DND-41 (cell line): Measurements from ENCODE around the gene PTPN4.

ENCODE experiments used
- ATAC-seq: fragments of 200-7000 bp; cut with Tn5 transposase; 3 replicates; pipeline ENCODE4 v1.9.1; 2021; ENCODE audit warnings: low read depth; ENCODE audit not compliant: insufficient read depth
- DNase-seq: peaks from one replicate; pipeline ENCODE4 v3.0.0-alpha.2; 2020
- H2AFZ ChIP-seq: 2 replicates; pipeline ENCODE4 v1.6.0; 2012; ENCODE audit warnings: low read depth, low read length
- H3K27ac ChIP-seq: 2 replicates; pipeline ENCODE4 v1.5.1; 2012; ENCODE audit warnings: low read length, inconsistent platforms
- H3K27me3 ChIP-seq: fragments of 200-600 bp; sonication (generic); 2 replicates; pipeline ENCODE4 v1.6.0; 2012; ENCODE audit warnings: low read length, mild to moderate bottlenecking, inconsistent platforms; ENCODE audit not compliant: insufficient read depth, poor library complexity
- H3K36me3 ChIP-seq: 2 replicates; pipeline ENCODE4 v1.5.1; 2012; ENCODE audit warnings: low read length, inconsistent platforms; ENCODE audit not compliant: insufficient read depth
- H3K4me1 ChIP-seq: 2 replicates; pipeline ENCODE4 v1.5.1; 2012; ENCODE audit warnings: mild to moderate bottlenecking, low read length; ENCODE audit not compliant: insufficient read depth
- H3K4me2 ChIP-seq: 2 replicates; pipeline ENCODE4 v1.6.0; 2012; ENCODE audit warnings: mild to moderate bottlenecking, moderate library complexity, low read length, inconsistent platforms; ENCODE audit not compliant: insufficient read depth
- H3K4me3 ChIP-seq, 2 experiments: fragments of 200-600 bp in 1 of 2; shearing (Covaris generic) in 1 of 2; 2 replicates each; pipeline ENCODE4 v1.5.1; 2012 to 2016; ENCODE audit warnings: inconsistent platforms in 2 of 2, low read length in 2 of 2, mild to moderate bottlenecking in 2 of 2, low read depth in 1 of 2, moderate library complexity in 1 of 2
- H3K79me2 ChIP-seq: 2 replicates; pipeline ENCODE4 v1.6.0; 2012; ENCODE audit warnings: low read length, inconsistent platforms; ENCODE audit not compliant: insufficient read depth
- H3K9ac ChIP-seq: 2 replicates; pipeline ENCODE4 v1.6.0; 2012; ENCODE audit warnings: low read depth, mild to moderate bottlenecking, inconsistent platforms, low read length, moderate library complexity
- H3K9me3 ChIP-seq: 2 replicates; pipeline ENCODE4 v1.5.1; 2012; ENCODE audit warnings: low read length, moderate library complexity, mild to moderate bottlenecking, inconsistent platforms; ENCODE audit not compliant: insufficient read depth, severe bottlenecking
- H4K20me1 ChIP-seq: 2 replicates; pipeline ENCODE4 v1.6.0; 2012; ENCODE audit warnings: low read length; ENCODE audit not compliant: insufficient read depth
- CTCF ChIP-seq: IDR thresholded peaks from 2 replicates; pipeline ENCODE4 v1.5.1; 2012; ENCODE audit warnings: borderline replicate concordance, low read length, moderate library complexity, mild to moderate bottlenecking; ENCODE audit not compliant: poor library complexity, severe bottlenecking; ENCODE audit errors: extremely low read depth
- EZH2 ChIP-seq: IDR thresholded peaks from 3 replicates; pipeline ENCODE4 v1.6.1; 2012; ENCODE audit warnings: borderline replicate concordance, low read depth, mild to moderate bottlenecking, moderate library complexity, low read length, inconsistent platforms; ENCODE audit not compliant: severe bottlenecking

Gene PTPN4

GRCh38 chr2:119934319-119934718 lies 174.6 kb downstream of the PTPN4 start:
- TF ChIP-seq EZH2: no peak
- TF ChIP-seq CTCF: no peak
- no peak for DNase-seq
- Histone ChIP-seq H3K36me3 (peaks cover 27% of the 10 kb centered on the region), H3K27ac (no peak overlapping the region), H3K4me2 (no peak overlapping the region), H3K4me1 (peaks cover 18% of the 10 kb centered on the region), H3K9me3 (no peaks in the 10 kb centered on the region), H3K79me2 (no peaks in the 10 kb centered on the region), H4K20me1 (no peaks in the 10 kb centered on the region), H3K27me3 (no peaks in the 10 kb centered on the region), H3K4me3 (no peak overlapping the region), H2AFZ (no peak overlapping the region), H3K9ac (no peak overlapping the region)
- no peak for ATAC-seq

DNA sequence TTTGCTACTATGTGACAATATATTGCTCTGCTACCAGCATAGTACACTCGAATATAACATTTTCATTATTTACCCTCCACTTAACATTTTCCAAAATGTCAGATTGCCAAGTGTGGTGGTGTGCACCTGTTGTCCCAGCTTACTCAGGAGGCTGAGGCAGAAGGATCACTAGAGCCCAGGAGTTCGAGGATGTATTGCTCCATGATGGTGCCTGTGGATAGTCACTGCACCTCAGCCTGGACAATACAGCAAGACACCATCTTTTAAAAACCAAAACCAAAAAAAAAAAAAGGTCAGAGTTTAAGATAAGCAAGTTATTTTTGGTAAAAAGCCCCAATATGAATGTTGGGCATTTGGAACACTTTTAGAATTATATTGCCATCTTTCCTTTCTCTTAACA lies 178.0 kb downstream of the PTPN4 start:
- Histone ChIP-seq H3K27me3 (no peaks in the 10 kb centered on the region), H3K4me2 (no peak overlapping the region), H3K79me2 (no peaks in the 10 kb centered on the region), H3K9ac (no peak overlapping the region), H3K27ac (no peak overlapping the region), H4K20me1 (no peaks in the 10 kb centered on the region), H3K4me3 (no peak overlapping the region), H2AFZ (no peak overlapping the region), H3K36me3 (peaks cover 32% of the 10 kb centered on the region), H3K4me1 (no peaks in the 10 kb centered on the region), H3K9me3 (no peaks in the 10 kb centered on the region)
- no peak for DNase-seq
- TF ChIP-seq CTCF (no peak), EZH2 (no peak)
- no peak for ATAC-seq

- no peak for TF ChIP-seq CTCF
- no peak for TF ChIP-seq EZH2
- DNase-seq (no peak), ATAC-seq (no peak)
- no peaks in the 10 kb centered on the region for H3K4me1 ChIP-seq
- H3K27me3 ChIP-seq: no peaks in the 10 kb centered on the region
- H2AFZ ChIP-seq: no peak overlapping the region
- no peaks in the 10 kb centered on the region for H3K79me2 ChIP-seq
- peaks cover 24% of the 10 kb centered on the region for H3K36me3 ChIP-seq
- H4K20me1 ChIP-seq: no peaks in the 10 kb centered on the region
- H3K9me3 ChIP-seq: no peaks in the 10 kb centered on the region
- H3K4me2 ChIP-seq: no peak overlapping the region
- H3K4me3 ChIP-seq: no peak overlapping the region
- H3K27ac ChIP-seq: no peak overlapping the region
- no peak overlapping the region for H3K9ac ChIP-seq
Observed at GRCh38 chr2:119939915-119940314, 180.2 kb downstream of the PTPN4 start.

DNA sequence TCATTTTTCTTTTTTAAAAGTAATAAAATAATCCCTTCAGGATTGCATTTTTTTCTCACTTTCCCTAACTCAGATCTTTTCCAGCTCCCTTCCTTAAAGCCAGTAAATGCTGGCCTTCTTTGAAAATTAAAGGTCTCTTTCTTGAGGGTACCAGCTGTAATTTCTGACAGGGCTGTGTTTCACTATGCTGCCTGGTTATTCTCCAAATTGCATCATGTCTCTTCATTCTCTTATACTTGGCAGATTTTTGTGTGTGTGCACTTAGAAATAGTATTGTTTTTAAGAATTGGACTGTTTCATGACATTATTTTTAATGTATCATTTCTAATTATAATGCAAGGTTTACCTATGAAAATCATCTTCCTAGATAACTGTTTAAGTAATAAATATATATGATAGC lies 181.1 kb downstream of the PTPN4 start:
- Histone ChIP-seq H3K79me2 (no peaks in the 10 kb centered on the region), H3K4me2 (no peak overlapping the region), H3K27ac (no peak overlapping the region), H3K9me3 (no peaks in the 10 kb centered on the region), H3K4me3 (no peak overlapping the region), H3K27me3 (no peaks in the 10 kb centered on the region), H2AFZ (no peak overlapping the region), H4K20me1 (no peaks in the 10 kb centered on the region), H3K4me1 (no peaks in the 10 kb centered on the region), H3K36me3 (peaks cover 29% of the 10 kb centered on the region), H3K9ac (no peak overlapping the region)
- ATAC-seq: no peak
- no peak for DNase-seq
- TF ChIP-seq EZH2: no peak
- no peak for TF ChIP-seq CTCF
